Activated CD4-positive, CD25-positive, alpha-beta regulatory T cell treated with anti-CD3 and anti-CD28 coated beads, Interleukin-2, amount 50 U/mL, for 72 hours (primary cell): ENCODE measurements around the gene RCBTB1.

Source experiments
- DNase-seq: peaks from one replicate; pipeline ENCODE4 v3.0.0; 2021

The RCBTB1 gene

DNA sequence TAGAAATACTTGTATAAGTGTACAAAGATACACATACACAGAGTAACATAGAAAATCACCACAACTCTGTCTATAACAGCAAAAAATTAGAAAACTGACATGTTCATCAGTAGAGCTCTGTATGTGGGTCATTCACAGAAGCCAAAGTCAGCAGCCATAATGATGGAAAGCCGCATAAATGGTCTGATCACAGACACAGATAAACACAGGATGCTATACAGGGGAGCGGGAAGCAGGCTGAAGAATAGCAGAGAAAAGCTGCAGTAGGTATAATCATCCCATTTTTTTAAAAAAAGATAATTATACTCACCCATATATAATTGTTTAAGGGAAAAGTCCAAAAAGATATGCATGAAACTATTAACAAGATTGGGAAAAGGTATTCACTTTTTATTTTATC is 31.5 kb downstream of the RCBTB1 start:
- DNase-seq: no peak

DNA sequence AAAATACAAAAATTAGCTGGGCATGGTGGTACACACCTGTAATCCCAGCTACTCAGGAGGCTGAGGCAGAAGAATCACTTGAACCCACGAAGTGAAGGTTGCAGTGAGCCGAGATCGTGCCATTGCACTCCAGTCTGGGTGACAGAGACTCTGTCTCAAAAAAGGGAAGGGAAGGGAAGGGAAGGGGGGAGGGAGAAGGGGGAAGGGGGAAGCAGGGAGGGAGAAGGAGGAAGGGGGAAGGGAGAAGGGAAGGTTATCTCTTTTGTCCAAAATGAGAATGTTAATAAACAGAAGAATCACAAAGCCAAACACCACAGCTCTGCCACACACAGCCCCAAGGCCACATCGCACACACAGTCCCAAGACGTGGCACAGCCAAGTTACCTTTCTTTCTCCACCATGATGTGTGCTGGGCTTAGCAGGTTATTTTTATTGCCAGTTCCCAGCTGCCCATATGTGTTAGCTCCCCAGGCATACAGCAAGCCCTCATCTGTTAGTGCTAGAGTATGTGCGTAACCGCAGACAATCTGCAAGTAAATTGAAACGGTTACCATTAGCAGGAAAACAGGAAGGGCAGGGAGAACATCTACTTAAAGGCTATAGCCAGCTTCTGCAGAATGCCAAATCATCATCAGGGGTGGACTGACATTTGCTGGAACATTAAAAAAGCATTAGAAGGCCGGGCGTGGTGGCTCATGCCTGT is 34.3 kb downstream of the RCBTB1 start:
- no peak for DNase-seq

GRCh38 chr13:49549289-49549688 is 36.1 kb downstream of the RCBTB1 start:
- no peak for DNase-seq

GRCh38 chr13:49546561-49546960 is 38.8 kb downstream of the RCBTB1 start:
- no peak for DNase-seq

GRCh38 chr13:49545661-49546060 is 39.7 kb downstream of the RCBTB1 start:
- DNase-seq: no peak

- DNase-seq: no peak
These were observed 41.7 kb downstream of the RCBTB1 start for GRCh38 chr13:49543656-49544055.

DNA sequence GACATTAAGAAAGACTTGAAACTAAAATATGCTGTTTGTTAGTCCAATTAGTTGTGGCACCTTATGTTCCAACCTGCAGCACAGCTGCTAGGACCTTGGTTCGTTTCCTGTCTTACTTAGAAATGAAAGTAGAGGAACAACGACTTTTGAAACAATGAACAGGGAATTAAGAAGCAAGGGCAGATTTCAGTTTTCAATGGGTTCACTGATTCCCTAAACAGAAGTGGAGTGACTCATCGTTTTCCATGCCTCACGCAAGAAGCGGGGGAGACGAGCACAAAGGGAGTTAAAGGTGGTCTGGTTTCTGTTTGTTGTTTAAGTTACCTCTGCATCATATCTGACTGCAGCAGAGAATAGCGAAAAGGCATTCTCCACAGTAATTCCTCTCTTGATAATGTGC is 44.8 kb downstream of the RCBTB1 start:
- no peak for DNase-seq

DNA sequence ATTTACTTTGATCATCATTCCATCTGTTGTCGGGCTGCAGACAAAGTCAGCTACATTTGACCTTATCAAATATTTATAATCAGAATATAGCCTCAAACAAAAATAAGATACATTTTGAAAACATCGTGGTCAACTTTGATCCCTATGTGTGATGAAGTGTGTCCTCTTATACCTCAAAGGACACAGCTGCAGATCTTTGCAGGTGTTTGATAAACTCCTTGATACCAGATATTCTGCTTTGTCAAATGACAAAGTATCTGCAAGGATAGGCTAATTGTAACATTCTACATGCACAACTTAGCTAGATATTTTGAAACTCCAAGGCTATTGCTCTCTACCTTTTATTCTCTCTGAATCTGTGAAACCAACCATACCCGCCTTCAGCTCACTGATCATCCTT is 45.6 kb downstream of the RCBTB1 start:
- DNase-seq: no peak

- DNase-seq: no peak
These were observed 46.0 kb downstream of the RCBTB1 start for GRCh38 chr13:49539313-49539712.

GRCh38 chr13:49538404-49538803 is 47.0 kb downstream of the RCBTB1 start:
- DNase-seq: no peak

DNA sequence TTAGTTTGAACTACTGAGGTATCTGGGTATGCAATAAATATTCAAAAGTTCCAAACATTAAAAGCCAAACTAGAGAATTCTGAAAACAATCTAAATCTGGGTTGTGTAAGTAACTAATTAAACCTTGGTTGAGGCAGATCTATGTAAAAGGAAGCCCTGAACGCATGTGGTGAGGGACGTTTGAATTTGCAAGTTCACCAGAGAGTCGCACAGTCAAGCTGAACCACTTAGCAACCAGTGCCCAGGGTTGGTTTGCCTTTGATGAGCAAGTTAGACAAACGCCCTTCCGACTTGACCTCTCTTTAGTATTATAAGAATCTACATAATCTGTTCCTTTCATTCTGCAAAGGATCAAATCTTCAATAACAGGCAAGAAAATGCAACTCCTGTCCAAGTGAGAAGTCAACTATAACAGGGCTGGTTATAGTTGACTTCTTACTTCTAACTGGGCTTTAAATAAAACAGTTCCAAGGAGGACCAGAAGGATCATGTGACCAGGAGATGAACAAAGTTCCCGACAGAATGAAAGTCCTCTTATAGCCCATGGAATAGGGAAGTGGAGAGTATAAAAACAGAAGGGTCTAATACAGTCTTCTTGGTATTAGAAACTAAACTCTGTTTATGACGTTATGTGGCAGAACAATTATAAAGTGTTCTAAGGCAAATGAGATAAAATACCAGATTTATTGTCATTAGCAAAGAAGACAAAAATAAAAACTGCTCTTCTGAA is 49.0 kb downstream of the RCBTB1 start:
- DNase-seq: no peak

DNA sequence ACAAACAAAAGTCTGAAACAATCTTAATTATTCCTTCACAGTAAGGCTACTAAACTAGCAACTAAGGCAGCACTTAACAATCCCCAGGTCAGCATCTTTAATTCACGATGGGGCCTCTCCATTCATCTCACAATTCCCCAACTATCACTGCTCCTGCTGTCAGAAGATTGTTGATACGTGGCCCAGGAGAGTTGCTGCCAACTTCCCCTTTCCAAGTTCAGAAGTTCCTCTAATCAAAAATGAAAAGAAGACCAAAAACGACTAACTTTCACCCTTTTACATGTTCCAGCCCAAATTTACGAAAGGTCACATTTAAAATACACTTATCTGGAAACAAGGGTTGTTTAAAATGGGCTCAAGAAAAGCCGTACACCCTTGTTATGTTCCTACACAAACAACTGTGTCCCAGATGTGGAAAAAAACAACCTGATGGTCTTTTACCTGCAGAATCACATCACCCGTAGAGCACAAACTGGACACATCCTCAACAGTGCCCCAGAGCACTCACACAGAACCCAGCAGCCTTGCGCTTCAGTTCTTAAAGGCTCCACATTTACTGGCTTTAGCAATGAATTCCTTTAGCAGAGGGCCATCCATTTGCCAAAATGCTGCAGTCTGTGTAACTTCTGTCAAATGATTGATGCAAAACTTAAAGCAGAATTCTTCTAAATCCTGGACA is 51.6 kb downstream of the RCBTB1 start:
- DNase-seq: no peak

DNA sequence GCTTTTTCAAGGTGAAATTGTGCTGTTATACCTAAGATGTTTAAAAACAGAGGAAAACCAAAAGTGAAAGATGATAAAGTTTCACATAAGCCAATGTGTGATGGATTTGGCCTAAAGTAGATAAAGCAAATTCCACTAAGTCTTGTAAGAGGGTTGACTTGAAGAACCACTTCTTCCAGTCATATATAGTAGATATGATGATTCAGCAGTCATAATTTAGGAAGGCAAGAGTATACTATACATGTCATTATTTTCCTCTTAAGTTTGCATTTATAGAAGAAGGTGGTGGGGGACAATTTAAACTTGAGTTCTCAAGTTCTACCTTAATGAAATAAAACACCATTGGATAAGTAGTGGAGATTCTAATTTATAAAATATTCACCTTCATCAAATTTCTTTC is 52.3 kb downstream of the RCBTB1 start:
- DNase-seq: no peak

- no peak for DNase-seq
These were observed 52.8 kb downstream of the RCBTB1 start for GRCh38 chr13:49532593-49532992.

DNA sequence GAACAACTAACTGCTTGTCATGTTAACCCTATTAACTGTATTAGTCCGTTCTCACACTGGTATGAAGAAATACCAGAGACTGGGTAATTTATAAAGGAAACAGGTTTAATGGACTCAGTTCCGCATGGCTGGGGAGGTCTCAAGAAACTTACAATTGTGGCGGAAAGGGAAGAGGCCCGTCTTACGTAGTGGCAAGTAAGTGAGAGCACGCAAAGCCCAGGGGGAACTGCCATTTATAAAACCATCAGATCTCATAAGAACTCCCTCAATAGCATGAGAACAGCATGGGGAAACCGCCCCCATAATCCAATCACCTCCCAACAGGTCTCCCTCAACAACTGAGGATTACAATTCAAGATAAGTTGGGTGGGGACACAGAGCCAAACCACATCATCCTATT is 54.9 kb downstream of the RCBTB1 start:
- DNase-seq: no peak

DNA sequence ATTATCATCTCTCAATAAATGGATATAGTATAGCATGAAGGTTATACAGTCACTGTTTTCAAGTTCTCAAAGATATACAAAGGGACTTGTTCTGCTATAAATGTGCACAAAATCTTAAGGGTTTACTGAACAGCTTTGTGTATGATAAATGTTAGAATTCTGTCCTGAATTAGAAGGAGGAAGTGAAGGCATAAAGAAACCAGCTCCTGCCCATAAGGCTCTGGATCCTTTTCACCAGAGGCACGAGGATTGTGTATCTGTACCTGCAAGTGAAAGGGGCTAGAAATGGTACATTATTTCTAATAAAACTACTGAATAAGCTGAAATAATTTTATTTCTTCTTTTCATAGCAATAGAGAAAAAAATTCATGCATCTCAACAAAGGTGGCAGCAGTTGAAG is 57.2 kb downstream of the RCBTB1 start:
- no peak for DNase-seq

- no peak for DNase-seq
These were observed 58.2 kb downstream of the RCBTB1 start for GRCh38 chr13:49527123-49527522.

DNA sequence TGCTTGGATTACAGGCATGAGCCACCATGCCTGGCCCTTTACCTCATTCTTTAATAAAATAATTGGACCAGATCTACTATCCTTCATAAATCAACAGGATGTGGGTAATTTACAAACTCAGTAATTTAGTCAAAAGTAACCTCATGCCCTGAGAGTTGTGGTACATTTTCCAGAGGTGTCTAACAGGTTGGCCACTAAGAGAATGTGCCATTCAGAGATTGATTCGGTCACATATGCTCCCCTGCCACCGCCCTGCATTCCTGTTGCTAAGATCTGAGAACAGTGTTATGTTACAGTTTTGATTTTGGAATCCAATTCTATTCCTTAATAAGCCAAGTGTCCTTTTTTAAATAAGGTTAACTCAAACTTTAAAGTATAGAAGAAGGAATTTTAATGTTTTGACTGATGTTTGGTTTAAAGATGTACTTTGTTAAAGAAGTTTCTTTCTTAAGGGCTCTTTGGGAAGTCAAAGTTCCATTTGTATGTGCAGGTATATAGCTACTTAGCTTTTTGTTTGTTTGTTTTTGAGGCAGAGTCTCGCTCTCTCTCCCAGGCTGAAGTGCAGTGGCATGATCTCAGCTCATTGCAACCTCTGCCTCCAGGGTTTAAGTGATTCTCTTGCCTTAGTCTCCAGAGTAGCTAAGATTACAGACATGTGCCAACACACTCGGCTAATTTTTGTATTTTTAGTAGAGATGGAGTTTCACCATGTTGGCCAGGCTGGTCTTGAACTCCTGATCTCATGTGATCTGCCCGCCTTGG is 60.4 kb downstream of the RCBTB1 start:
- DNase-seq: no peak

DNA sequence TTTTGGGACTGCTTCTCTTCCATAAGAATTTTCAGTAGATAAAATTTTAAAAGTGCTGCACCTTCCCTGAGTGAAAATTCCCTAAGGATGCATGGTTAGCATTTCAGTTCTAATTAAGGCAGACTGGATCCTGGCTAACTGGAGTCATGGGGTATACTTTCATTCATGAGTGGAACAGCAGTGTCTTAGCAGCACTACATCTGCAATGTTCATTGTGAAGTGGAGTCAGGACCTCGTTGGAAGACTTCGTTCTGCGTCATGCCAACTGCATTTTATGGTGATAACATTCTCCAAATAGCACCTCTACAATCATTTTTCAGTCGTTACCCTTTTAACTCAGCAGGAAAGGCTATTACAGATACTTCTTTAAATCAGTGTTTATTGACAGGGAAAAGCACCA is 64.1 kb downstream of the RCBTB1 start:
- no peak for DNase-seq

DNA sequence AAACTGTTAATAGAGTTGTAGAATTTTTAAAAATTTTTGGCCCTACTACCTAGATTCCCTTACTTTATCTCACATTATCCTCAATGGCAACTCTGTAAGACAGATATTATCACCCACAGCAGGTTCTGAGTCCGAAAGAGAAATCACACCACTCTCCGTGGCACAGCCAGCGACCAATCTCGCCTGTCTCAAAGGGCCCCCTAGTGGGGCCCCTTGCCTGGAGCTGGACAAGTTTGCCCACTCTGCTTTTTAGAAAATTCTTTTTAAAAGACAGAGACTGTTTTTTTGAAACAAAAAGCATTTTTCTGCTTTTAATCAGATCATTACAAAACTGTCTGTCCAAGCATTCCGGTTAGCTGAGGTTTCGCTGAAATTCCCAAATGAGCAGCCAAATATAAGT is 67.9 kb downstream of the RCBTB1 start:
- DNase-seq: no peak

DNA sequence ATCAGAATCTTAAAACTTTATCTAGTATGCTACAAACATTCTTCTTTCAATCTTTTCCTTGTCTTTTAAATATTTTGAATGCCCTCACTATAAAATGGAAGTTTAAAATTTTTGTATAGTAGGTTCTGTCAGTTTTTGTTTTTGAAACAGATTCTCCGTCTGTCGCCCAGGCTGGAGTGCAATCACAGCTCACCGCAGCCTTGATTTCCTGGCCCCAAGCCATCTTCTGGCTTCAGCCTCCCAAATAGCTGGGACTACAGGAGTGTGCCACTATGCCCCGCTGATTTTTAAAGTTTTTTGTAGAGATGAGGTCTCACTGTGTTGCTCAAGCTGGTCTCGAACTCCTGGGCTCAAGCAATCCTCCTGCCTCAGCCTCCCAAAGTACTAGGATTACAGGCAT is 68.9 kb downstream of the RCBTB1 start:
- no peak for DNase-seq

GRCh38 chr13:49512578-49512977 is 72.8 kb downstream of the RCBTB1 start:
- no peak for DNase-seq

GRCh38 chr13:49503951-49504350 is 81.4 kb downstream of the RCBTB1 start:
- DNase-seq: no peak
